PC-3 (cell line): ENCODE results near the gene CIAPIN1. TPM values are rescaled to one million over a fixed set of nuclear protein-coding genes. Genes with fewer than 3 reads are reported as not detected.

ENCODE experiments used
- ATAC-seq: fragments of 200-7000 bp; cut with Tn5 transposase; 2 replicates; pipeline ENCODE4 v1.9.1; 2020; ENCODE audit warnings: mild to moderate bottlenecking, moderate library complexity
- BruUV-seq: library from RNA; stranded (reverse); fragments of 400-500 nt; replicated peaks from 2 replicates; lab custom pipeline; 2021; lab: Mats Ljungman, UMichigan
- CTCF ChIA-PET: fragments of 300-600 bp; sonication (Branson Sonifier 250); formaldehyde crosslinking; loops from one replicate; lab custom pipeline; 2022; ENCODE audit warnings: antibody characterized with exemption; lab: Charles Lee
- POLR2A ChIA-PET: fragments of 300-600 bp; sonication (Branson Sonifier 250); formaldehyde crosslinking; loops from one replicate; lab custom pipeline; 2022; ENCODE audit warnings: antibody characterized with exemption; ENCODE audit not compliant: unreplicated experiment; lab: Charles Lee
- DNase-seq: peaks from one replicate; pipeline ENCODE4 v3.0.0-alpha.2; 2015
- H2AFZ ChIP-seq: fragments of 300-600 bp; sonication (generic); 2 replicates; pipeline ENCODE4 v1.6.0; 2016; ENCODE audit warnings: antibody characterized with exemption, low read length
- H3F3A ChIP-seq: fragments of 300-600 bp; sonication (generic); one replicate; pipeline ENCODE4 v1.6.0; 2017; ENCODE audit warnings: antibody characterized with exemption, low read length, control low read depth, mild to moderate bottlenecking; ENCODE audit not compliant: unreplicated experiment
- H3K27ac ChIP-seq: fragments of 300-600 bp; sonication (generic); 2 replicates; pipeline ENCODE4 v1.5.1; 2016; ENCODE audit warnings: mild to moderate bottlenecking, low read length
- H3K27me3 ChIP-seq: fragments of 300-600 bp; sonication (generic); 2 replicates; pipeline ENCODE4 v1.6.1; 2016; ENCODE audit warnings: low read length, mixed read lengths
- H3K36me3 ChIP-seq: fragments of 300-600 bp; sonication (generic); 2 replicates; pipeline ENCODE4 v1.6.1; 2016; ENCODE audit warnings: low read depth, mixed run types, low read length, mixed read lengths
- H3K4me1 ChIP-seq: fragments of 300-600 bp; sonication (generic); 2 replicates; pipeline ENCODE4 v1.5.1; 2016; ENCODE audit warnings: low read length; ENCODE audit not compliant: insufficient read depth
- H3K4me2 ChIP-seq: fragments of 300-600 bp; sonication (generic); 2 replicates; pipeline ENCODE4 v1.6.0; 2016; ENCODE audit warnings: low read length
- H3K4me3 ChIP-seq: fragments of 300-600 bp; sonication (generic); 2 replicates; pipeline ENCODE4 v1.5.1; 2016; ENCODE audit warnings: mild to moderate bottlenecking, low read length, mixed read lengths
- H3K79me2 ChIP-seq: fragments of 300-600 bp; sonication (generic); 2 replicates; pipeline ENCODE4 v1.6.1; 2017; ENCODE audit warnings: low read length, mixed read lengths
- H3K9ac ChIP-seq: fragments of 300-600 bp; sonication (generic); 2 replicates; pipeline ENCODE4 v1.6.0; 2016; ENCODE audit warnings: mild to moderate bottlenecking, low read length
- H3K9me2 ChIP-seq: fragments of 300-600 bp; sonication (generic); replicated peaks from 2 replicates; pipeline ENCODE4 v1.6.1; 2016; ENCODE audit warnings: mixed run types, low read length, mixed read lengths
- H3K9me3 ChIP-seq: fragments of 300-600 bp; sonication (generic); 2 replicates; pipeline ENCODE4 v1.6.1; 2016; ENCODE audit warnings: low read length, mixed read lengths
- H4K20me1 ChIP-seq: fragments of 300-600 bp; sonication (generic); 2 replicates; pipeline ENCODE4 v1.6.1; 2016; ENCODE audit warnings: low read length, mixed read lengths
- EZH2 ChIP-seq: fragments of 300-600 bp; sonication (generic); IDR thresholded peaks from one replicate; pipeline ENCODE4 v1.6.1; 2017; ENCODE audit warnings: antibody characterized with exemption, mild to moderate bottlenecking, low read length; ENCODE audit not compliant: unreplicated experiment
- EZH2phosphoT487 ChIP-seq: fragments of 300-600 bp; sonication (generic); IDR thresholded peaks from 2 replicates; pipeline ENCODE4 v1.6.1; 2018; ENCODE audit warnings: mild to moderate bottlenecking, antibody characterized with exemption, low read length, borderline replicate concordance
- intact Hi-C: fragments of 100-400 bp; cut with micrococcal nuclease; formaldehyde crosslinking; loops from 2 replicates; pipeline ENCODE4 v1.9.0; 2023
- total RNA-seq: library from RNA; depleted of rRNA; stranded (reverse); fragments of >200 nt; gene quantifications from 2 replicates; pipeline ENCODE4 v1.2.3, GENCODE V29; 2014
- TF ChIP-seq, protein P1 (sequence below): fragments of 300-600 bp; sonication (generic); conservative IDR thresholded peaks from 2 replicates; pipeline ENCODE4 v1.5.1; 2017; ENCODE audit warnings: antibody characterized with exemption, low read depth, mild to moderate bottlenecking, low read length

CIAPIN1 gene
- total RNA-seq, 1 experiment from 2014 or later: 48.6 TPM

DNA sequence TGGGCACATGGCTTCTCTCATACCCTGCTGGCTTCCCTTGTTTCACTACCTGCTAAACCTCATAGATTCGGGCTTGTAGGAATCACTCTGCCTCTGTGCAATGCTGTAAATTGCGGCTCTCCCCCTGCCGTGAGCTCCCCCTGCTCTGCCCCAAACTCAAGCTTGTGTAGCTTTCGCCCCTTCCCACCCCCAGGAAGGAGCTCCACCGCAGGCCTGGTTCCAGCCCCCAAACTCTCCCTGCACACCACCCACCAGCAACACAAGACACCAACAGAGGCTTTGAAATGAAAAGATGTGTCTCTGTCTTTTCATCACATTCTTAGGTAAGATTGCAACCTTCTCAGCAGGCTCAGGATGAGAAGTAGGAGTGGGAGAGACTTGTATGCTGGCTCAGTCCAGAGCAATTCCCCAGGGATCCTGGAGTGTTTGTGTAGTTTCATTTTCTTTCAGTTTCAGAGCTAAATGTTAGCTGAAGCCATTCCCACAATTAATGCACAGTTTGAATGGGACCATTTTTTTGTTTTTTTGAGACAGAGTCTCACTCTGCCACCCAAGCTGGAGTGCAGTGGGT, 60.7 kb downstream of the CIAPIN1 start:
- Histone ChIP-seq H3K4me1 (peaks cover 4% of the 10 kb centered on the region; the same call in 1 of the 2 replicates), H3K79me2 (no peaks in the 10 kb centered on the region), H3K9ac (no peak overlapping the region), H3K4me3 (no peak overlapping the region), H4K20me1 (no peaks in the 10 kb centered on the region), H3K27me3 (no peaks in the 10 kb centered on the region), H3K4me2 (no peak overlapping the region), H3K9me2 (no peaks in the 10 kb centered on the region), H3K9me3 (no peaks in the 10 kb centered on the region), H3K36me3 (no peaks in the 10 kb centered on the region), H3K27ac (no peak overlapping the region), H3F3A (no peaks in the 10 kb centered on the region), H2AFZ (no peak overlapping the region)
- ATAC-seq: no peak
- ChIA-PET POLR2A (no interaction called here), CTCF (no interaction called here)
- TF ChIP-seq EZH2phosphoT487 (no peak), EZH2 (no peak)
- TF ChIP-seq, protein P1, sequence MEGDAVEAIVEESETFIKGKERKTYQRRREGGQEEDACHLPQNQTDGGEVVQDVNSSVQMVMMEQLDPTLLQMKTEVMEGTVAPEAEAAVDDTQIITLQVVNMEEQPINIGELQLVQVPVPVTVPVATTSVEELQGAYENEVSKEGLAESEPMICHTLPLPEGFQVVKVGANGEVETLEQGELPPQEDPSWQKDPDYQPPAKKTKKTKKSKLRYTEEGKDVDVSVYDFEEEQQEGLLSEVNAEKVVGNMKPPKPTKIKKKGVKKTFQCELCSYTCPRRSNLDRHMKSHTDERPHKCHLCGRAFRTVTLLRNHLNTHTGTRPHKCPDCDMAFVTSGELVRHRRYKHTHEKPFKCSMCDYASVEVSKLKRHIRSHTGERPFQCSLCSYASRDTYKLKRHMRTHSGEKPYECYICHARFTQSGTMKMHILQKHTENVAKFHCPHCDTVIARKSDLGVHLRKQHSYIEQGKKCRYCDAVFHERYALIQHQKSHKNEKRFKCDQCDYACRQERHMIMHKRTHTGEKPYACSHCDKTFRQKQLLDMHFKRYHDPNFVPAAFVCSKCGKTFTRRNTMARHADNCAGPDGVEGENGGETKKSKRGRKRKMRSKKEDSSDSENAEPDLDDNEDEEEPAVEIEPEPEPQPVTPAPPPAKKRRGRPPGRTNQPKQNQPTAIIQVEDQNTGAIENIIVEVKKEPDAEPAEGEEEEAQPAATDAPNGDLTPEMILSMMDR: no peak
- no TSS peak for BruUV-seq
- no peak for DNase-seq
- intact Hi-C loops: no loop called here

DNA sequence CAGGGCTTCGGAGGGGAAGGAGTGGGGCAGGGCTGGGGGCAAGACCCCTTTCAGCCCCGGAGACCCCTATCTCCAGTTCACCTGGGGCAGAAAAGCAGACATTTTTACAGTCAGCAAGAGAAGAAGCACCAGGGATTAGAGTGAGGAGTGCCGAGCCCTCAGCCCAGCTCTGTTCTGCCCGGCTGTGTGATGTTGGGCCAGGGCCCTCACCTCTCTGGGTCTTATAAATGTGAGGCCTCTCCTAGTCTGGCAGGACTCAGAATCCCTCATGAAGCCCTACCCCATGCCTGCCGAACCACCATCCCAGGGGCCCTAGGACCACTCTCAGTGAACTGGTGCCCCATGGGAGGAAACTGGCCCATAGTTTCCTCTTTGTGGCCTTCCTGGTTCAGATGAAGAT, 62.1 kb downstream of the CIAPIN1 start:
- no peaks in the 10 kb centered on the region for H3K36me3 ChIP-seq
- intact Hi-C loops: no loop called here
- H3K79me2 ChIP-seq: no peaks in the 10 kb centered on the region
- no peaks in the 10 kb centered on the region for H3K9me2 ChIP-seq
- no peaks in the 10 kb centered on the region for H4K20me1 ChIP-seq
- H2AFZ ChIP-seq: no peak overlapping the region
- H3F3A ChIP-seq: no peaks in the 10 kb centered on the region
- BruUV-seq: no TSS peak
- no peaks in the 10 kb centered on the region for H3K9me3 ChIP-seq
- ChIA-PET CTCF (no interaction called here), POLR2A (no interaction called here)
- ATAC-seq (no peak), DNase-seq (no peak)
- no peak overlapping the region for H3K27ac ChIP-seq
- no peak overlapping the region for H3K4me2 ChIP-seq
- TF ChIP-seq, protein P1: no peak
- TF ChIP-seq EZH2 (no peak), EZH2phosphoT487 (no peak)
- H3K4me1 ChIP-seq: peaks cover 4% of the 10 kb centered on the region; the same call in 1 of the 2 replicates
- no peak overlapping the region for H3K9ac ChIP-seq
- H3K4me3 ChIP-seq: no peak overlapping the region
- no peaks in the 10 kb centered on the region for H3K27me3 ChIP-seq

DNA sequence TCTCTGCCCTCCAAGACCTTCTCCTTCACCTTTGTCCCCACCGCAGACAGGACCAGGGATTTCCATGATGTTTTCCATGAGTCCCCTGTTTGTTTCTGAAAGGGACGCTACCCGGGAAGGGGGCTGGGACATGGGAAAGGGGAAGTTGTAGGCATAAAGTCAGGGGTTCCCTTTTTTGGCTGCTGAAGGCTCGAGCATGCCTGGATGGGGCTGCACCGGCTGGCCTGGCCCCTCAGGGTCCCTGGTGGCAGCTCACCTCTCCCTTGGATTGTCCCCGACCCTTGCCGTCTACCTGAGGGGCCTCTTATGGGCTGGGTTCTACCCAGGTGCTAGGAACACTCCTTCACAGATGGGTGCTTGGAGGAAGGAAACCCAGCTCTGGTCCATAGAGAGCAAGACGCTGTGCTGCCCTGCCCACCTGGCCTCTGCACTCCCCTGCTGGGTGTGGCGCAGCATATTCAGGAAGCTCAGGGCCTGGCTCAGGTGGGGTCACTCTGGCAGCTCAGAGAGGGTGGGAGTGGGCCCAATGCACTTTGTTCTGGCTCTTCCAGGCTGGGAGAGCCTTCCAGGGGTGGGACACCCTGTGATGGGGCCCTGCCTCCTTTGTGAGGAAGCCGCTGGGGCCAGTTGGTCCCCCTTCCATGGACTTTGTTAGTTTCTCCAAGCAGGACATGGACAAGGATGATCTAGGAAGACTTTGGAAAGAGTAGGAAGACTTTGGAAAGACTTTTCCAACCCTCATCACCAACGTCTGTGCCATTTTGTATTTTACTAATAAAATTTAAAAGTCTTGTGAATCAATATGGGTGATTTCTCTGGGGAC, 62.7 kb downstream of the CIAPIN1 start:
- Histone ChIP-seq H3K4me1 (peaks cover 4% of the 10 kb centered on the region; the same call in 1 of the 2 replicates), H2AFZ (peak overlapping the region; percentile 50; the same call in 1 of the 2 replicates), H3K9ac (no peak overlapping the region), H3K79me2 (no peaks in the 10 kb centered on the region), H3K27me3 (no peaks in the 10 kb centered on the region), H3F3A (no peaks in the 10 kb centered on the region), H4K20me1 (no peaks in the 10 kb centered on the region), H3K36me3 (no peaks in the 10 kb centered on the region), H3K9me2 (no peaks in the 10 kb centered on the region), H3K4me2 (no peak overlapping the region), H3K4me3 (no peak overlapping the region), H3K27ac (no peak overlapping the region), H3K9me3 (no peaks in the 10 kb centered on the region)
- ChIA-PET CTCF (no interaction called here), POLR2A (no interaction called here)
- ATAC-seq: no peak
- intact Hi-C loops: no loop called here
- no peak for TF ChIP-seq EZH2
- TF ChIP-seq EZH2phosphoT487: no peak
- TF ChIP-seq, protein P1: no peak
- DNase-seq: no peak
- BruUV-seq: no TSS peak
